WTC11 (cell line): ENCODE results near the gene SPTB. TPM values are rescaled to one million over a fixed set of nuclear protein-coding genes. Genes with fewer than 3 reads are reported as not detected.
"Not testable (repeated sequence)": the region's sequence is repeated elsewhere in the genome, so short reads cannot be mapped to it uniquely, and the experiment has no call there.

Source experiments
- ATAC-seq: fragments of 200-7000 bp; cut with Tn5 transposase; 2 replicates; pipeline ENCODE4 v1.10.0; 2021; ENCODE audit warnings: mild to moderate bottlenecking, moderate library complexity
- CTCF ChIA-PET: fragments of 300-600 bp; sonication (Branson Sonifier 250); formaldehyde crosslinking; loops from one replicate; lab custom pipeline; 2021; ENCODE audit warnings: antibody characterized with exemption; lab: Charles Lee
- POLR2A ChIA-PET: fragments of 350-600 bp; sonication (Branson Sonifier 250); formaldehyde crosslinking; loops from one replicate; lab custom pipeline; 2021; ENCODE audit warnings: antibody characterized with exemption; lab: Charles Lee
- DNase-seq: peaks from one replicate; pipeline ENCODE4 v3.0.0; 2021; ENCODE audit warnings: low spot score
- H3K27ac Mint-ChIP-seq: 2 replicates; pipeline ENCODE4 v1.8.0; 2021; ENCODE audit warnings: mixed read lengths
- H3K27me3 Mint-ChIP-seq: 2 replicates; pipeline ENCODE4 v1.8.0; 2021; ENCODE audit warnings: low read depth, mild to moderate bottlenecking, moderate library complexity, mixed read lengths
- H3K36me3 Mint-ChIP-seq: 2 replicates; pipeline ENCODE4 v1.8.0; 2021; ENCODE audit warnings: mixed read lengths
- H3K4me1 Mint-ChIP-seq: 2 replicates; pipeline ENCODE4 v1.8.0; 2022; ENCODE audit warnings: mixed read lengths
- H3K4me3 Mint-ChIP-seq: 2 replicates; pipeline ENCODE4 v1.8.0; 2021; ENCODE audit warnings: mild to moderate bottlenecking, moderate library complexity, mixed read lengths
- H3K9me3 Mint-ChIP-seq: 2 replicates; pipeline ENCODE4 v1.8.0; 2021; ENCODE audit warnings: mixed read lengths
- ETV6 ChIP-seq: sonication (generic); formaldehyde crosslinking; IDR thresholded peaks from 2 replicates; pipeline ENCODE4 v1.8.1; 2022; ENCODE audit warnings: mild to moderate bottlenecking, missing genetic modification reagents
- GTF2I ChIP-seq: fragments of 250-450 bp; sonication (Bioruptor Pico); conservative IDR thresholded peaks from 2 replicates; pipeline ENCODE4 v1.4.0; 2021; ENCODE audit warnings: mild to moderate bottlenecking
- NFATC4 ChIP-seq: fragments of 250-450 bp; sonication (Bioruptor Pico); IDR thresholded peaks from 2 replicates; pipeline ENCODE4 v1.9.0; 2021; ENCODE audit warnings: mild to moderate bottlenecking
- NFE2L1 ChIP-seq: sonication (generic); formaldehyde crosslinking; IDR thresholded peaks from 2 replicates; pipeline ENCODE4 v1.8.1; 2023; ENCODE audit warnings: missing genetic modification reagents
- ZNF232 ChIP-seq: sonication (generic); formaldehyde crosslinking; IDR thresholded peaks from 2 replicates; pipeline ENCODE4 v1.8.0; 2022; ENCODE audit warnings: mild to moderate bottlenecking, missing genetic modification reagents
- total RNA-seq: library from RNA; stranded (reverse); gene quantifications from 3 replicates; pipeline ENCODE4 v1.2.3, GENCODE V29; 2021
- TF ChIP-seq, protein P1 (sequence below): sonication (generic); formaldehyde crosslinking; IDR thresholded peaks from 2 replicates; pipeline ENCODE4 v1.8.1; 2023; ENCODE audit warnings: mild to moderate bottlenecking, missing genetic modification reagents, borderline replicate concordance
- TF ChIP-seq, protein P2 (sequence below): sonication (generic); formaldehyde crosslinking; IDR thresholded peaks from 2 replicates; pipeline ENCODE4 v1.8.0; 2022; ENCODE audit warnings: mild to moderate bottlenecking, missing genetic modification reagents
- TF ChIP-seq, protein P3 (sequence below): sonication (generic); formaldehyde crosslinking; IDR thresholded peaks from 2 replicates; pipeline ENCODE4 v1.8.0; 2023; ENCODE audit warnings: missing genetic modification reagents
- TF ChIP-seq, protein P4 (sequence below): sonication (generic); formaldehyde crosslinking; IDR thresholded peaks from 2 replicates; pipeline ENCODE4 v1.8.0; 2022; ENCODE audit warnings: mild to moderate bottlenecking, missing genetic modification reagents
- TF ChIP-seq, protein P5 (sequence below): sonication (generic); formaldehyde crosslinking; IDR thresholded peaks from 2 replicates; pipeline ENCODE4 v1.8.0; 2022; ENCODE audit warnings: missing genetic modification reagents
- TF ChIP-seq, protein P6 (sequence below): fragments of 250-450 bp; sonication (Bioruptor Pico); IDR thresholded peaks from 2 replicates; pipeline ENCODE4 v1.9.0; 2021; ENCODE audit warnings: mild to moderate bottlenecking, borderline replicate concordance

The SPTB gene
- total RNA-seq, 1 experiment from 2014 or later: 3.2 TPM

DNA sequence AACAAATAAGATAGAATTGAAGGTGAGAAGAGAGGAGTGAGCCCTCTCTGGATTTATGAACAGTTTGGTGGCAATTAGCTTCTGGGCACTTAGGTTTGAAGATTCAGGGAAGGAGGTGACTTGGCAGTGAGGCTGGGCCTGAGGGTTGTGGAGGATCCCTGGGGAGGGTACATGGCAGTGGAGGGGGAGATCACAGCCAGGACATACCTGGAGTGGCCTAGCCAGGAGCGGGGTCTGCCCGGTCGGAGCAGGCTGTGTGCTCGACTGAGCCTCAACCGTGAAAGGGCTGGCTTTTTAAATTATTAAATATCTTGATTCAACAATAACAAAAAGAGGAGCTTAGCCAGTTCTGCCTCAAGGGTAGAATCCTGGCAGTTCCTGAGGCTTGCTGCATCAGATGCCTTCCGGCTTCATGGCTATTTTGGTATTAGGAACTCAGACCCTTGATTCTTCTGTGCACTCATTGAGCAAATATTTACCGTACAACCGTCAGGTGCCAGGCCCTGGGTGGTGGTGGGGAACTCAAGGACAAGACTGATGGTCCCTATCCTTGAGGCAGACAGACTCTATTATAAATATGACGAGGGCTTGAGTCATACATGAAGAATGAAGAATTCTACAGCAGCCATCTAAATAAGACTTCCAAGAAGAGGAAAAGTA is 73.4 kb downstream of the SPTB start (continued):
- TF ChIP-seq, protein P1, sequence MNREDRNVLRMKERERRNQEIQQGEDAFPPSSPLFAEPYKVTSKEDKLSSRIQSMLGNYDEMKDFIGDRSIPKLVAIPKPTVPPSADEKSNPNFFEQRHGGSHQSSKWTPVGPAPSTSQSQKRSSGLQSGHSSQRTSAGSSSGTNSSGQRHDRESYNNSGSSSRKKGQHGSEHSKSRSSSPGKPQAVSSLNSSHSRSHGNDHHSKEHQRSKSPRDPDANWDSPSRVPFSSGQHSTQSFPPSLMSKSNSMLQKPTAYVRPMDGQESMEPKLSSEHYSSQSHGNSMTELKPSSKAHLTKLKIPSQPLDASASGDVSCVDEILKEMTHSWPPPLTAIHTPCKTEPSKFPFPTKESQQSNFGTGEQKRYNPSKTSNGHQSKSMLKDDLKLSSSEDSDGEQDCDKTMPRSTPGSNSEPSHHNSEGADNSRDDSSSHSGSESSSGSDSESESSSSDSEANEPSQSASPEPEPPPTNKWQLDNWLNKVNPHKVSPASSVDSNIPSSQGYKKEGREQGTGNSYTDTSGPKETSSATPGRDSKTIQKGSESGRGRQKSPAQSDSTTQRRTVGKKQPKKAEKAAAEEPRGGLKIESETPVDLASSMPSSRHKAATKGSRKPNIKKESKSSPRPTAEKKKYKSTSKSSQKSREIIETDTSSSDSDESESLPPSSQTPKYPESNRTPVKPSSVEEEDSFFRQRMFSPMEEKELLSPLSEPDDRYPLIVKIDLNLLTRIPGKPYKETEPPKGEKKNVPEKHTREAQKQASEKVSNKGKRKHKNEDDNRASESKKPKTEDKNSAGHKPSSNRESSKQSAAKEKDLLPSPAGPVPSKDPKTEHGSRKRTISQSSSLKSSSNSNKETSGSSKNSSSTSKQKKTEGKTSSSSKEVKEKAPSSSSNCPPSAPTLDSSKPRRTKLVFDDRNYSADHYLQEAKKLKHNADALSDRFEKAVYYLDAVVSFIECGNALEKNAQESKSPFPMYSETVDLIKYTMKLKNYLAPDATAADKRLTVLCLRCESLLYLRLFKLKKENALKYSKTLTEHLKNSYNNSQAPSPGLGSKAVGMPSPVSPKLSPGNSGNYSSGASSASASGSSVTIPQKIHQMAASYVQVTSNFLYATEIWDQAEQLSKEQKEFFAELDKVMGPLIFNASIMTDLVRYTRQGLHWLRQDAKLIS (CRISPR knock-in tag): no peak
- no peak for TF ChIP-seq ETV6
- no peak for TF ChIP-seq NFATC4 (CRISPR knock-in tag)
- TF ChIP-seq NFE2L1 (CRISPR knock-in tag): no peak
- TF ChIP-seq, protein P2, sequence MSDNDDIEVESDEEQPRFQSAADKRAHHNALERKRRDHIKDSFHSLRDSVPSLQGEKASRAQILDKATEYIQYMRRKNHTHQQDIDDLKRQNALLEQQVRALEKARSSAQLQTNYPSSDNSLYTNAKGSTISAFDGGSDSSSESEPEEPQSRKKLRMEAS: no peak
- TF ChIP-seq, protein P3, sequence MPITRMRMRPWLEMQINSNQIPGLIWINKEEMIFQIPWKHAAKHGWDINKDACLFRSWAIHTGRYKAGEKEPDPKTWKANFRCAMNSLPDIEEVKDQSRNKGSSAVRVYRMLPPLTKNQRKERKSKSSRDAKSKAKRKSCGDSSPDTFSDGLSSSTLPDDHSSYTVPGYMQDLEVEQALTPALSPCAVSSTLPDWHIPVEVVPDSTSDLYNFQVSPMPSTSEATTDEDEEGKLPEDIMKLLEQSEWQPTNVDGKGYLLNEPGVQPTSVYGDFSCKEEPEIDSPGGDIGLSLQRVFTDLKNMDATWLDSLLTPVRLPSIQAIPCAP (CRISPR knock-in tag): no peak
- no peak for TF ChIP-seq GTF2I (CRISPR knock-in tag)
- TF ChIP-seq, all 79 proteins: peak for 0

DNA sequence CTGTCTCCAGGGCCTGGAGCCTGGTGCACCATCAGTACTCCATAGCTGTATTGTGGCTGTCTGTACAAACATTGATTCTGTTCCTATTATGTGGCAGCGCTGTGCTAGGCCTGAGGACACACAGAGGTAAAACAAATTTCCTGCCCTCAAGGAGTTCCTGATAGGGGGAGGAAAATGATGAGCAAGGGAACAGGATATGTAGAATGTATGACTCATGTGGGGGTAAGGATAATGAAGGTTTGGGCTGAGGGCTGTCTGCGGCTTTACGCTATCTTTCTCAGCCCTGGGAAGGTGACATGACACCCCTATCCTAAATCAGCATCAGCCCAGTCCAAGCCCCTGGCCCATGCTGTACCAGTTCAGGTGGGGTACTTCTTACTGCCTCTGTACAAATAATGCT is 74.1 kb downstream of the SPTB start:
- H3K27ac Mint-ChIP-seq, H3K36me3 Mint-ChIP-seq, POLR2A ChIA-PET, H3K27me3 Mint-ChIP-seq, H3K4me1 Mint-ChIP-seq, DNase-seq, H3K4me3 Mint-ChIP-seq, CTCF ChIA-PET, H3K9me3 Mint-ChIP-seq, ATAC-seq: not testable (repeated sequence)

DNA sequence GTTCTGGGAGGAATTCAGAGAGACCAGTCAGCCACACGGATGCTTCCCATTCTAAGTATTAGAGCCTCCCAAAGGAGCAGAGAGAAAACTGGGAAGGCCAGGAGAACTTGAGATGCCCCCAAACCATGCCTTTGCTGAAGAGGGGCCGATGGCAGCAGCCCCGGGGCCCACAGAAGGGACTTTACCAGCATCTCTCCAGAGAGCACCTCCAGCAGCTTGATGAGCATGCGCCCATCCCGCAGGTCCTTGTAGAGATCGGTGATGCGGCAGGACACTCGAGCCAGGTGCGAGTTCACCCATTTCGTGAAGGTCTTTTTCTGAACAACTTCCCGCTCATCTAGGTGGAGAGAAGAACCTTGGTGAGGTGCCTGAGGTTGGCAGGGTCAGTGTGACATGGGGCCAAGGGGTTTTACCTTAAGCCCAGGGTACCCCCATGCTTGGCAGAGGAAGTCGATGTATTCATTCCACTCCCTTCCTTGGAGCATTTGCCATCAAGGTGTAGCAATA is 74.9 kb downstream of the SPTB start:
- ATAC-seq (no peak), DNase-seq (no peak)
- Mint-ChIP-seq H3K4me1 (peaks cover 6% of the 10 kb centered on the region), H3K27ac (no peak overlapping the region), H3K9me3 (no peaks in the 10 kb centered on the region), H3K4me3 (no peak overlapping the region), H3K27me3 (no peaks in the 10 kb centered on the region), H3K36me3 (no peaks in the 10 kb centered on the region)
- POLR2A ChIA-PET: no interaction called here
- TF ChIP-seq, protein P4, sequence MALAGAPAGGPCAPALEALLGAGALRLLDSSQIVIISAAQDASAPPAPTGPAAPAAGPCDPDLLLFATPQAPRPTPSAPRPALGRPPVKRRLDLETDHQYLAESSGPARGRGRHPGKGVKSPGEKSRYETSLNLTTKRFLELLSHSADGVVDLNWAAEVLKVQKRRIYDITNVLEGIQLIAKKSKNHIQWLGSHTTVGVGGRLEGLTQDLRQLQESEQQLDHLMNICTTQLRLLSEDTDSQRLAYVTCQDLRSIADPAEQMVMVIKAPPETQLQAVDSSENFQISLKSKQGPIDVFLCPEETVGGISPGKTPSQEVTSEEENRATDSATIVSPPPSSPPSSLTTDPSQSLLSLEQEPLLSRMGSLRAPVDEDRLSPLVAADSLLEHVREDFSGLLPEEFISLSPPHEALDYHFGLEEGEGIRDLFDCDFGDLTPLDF (CRISPR knock-in tag): no peak
- no peak for TF ChIP-seq ZNF232 (CRISPR knock-in tag)
- TF ChIP-seq, protein P5, sequence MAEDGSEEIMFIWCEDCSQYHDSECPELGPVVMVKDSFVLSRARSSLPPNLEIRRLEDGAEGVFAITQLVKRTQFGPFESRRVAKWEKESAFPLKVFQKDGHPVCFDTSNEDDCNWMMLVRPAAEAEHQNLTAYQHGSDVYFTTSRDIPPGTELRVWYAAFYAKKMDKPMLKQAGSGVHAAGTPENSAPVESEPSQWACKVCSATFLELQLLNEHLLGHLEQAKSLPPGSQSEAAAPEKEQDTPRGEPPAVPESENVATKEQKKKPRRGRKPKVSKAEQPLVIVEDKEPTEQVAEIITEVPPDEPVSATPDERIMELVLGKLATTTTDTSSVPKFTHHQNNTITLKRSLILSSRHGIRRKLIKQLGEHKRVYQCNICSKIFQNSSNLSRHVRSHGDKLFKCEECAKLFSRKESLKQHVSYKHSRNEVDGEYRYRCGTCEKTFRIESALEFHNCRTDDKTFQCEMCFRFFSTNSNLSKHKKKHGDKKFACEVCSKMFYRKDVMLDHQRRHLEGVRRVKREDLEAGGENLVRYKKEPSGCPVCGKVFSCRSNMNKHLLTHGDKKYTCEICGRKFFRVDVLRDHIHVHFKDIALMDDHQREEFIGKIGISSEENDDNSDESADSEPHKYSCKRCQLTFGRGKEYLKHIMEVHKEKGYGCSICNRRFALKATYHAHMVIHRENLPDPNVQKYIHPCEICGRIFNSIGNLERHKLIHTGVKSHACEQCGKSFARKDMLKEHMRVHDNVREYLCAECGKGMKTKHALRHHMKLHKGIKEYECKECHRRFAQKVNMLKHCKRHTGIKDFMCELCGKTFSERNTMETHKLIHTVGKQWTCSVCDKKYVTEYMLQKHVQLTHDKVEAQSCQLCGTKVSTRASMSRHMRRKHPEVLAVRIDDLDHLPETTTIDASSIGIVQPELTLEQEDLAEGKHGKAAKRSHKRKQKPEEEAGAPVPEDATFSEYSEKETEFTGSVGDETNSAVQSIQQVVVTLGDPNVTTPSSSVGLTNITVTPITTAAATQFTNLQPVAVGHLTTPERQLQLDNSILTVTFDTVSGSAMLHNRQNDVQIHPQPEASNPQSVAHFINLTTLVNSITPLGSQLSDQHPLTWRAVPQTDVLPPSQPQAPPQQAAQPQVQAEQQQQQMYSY (CRISPR knock-in tag): no peak
- TF ChIP-seq, protein P1 (CRISPR knock-in tag): no peak
- TF ChIP-seq, protein P6, sequence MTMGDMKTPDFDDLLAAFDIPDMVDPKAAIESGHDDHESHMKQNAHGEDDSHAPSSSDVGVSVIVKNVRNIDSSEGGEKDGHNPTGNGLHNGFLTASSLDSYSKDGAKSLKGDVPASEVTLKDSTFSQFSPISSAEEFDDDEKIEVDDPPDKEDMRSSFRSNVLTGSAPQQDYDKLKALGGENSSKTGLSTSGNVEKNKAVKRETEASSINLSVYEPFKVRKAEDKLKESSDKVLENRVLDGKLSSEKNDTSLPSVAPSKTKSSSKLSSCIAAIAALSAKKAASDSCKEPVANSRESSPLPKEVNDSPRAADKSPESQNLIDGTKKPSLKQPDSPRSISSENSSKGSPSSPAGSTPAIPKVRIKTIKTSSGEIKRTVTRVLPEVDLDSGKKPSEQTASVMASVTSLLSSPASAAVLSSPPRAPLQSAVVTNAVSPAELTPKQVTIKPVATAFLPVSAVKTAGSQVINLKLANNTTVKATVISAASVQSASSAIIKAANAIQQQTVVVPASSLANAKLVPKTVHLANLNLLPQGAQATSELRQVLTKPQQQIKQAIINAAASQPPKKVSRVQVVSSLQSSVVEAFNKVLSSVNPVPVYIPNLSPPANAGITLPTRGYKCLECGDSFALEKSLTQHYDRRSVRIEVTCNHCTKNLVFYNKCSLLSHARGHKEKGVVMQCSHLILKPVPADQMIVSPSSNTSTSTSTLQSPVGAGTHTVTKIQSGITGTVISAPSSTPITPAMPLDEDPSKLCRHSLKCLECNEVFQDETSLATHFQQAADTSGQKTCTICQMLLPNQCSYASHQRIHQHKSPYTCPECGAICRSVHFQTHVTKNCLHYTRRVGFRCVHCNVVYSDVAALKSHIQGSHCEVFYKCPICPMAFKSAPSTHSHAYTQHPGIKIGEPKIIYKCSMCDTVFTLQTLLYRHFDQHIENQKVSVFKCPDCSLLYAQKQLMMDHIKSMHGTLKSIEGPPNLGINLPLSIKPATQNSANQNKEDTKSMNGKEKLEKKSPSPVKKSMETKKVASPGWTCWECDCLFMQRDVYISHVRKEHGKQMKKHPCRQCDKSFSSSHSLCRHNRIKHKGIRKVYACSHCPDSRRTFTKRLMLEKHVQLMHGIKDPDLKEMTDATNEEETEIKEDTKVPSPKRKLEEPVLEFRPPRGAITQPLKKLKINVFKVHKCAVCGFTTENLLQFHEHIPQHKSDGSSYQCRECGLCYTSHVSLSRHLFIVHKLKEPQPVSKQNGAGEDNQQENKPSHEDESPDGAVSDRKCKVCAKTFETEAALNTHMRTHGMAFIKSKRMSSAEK (CRISPR knock-in tag): no peak
- CTCF ChIA-PET: interaction anchor here (0.6 to 7.5 kb wide), 3 partner anchors 33 to 215 kb away, joined by 3 to 126 read pairs (median 75); no protein-coding TSS in a partner anchor
